ENCODE data around the gene SLC34A2. TPM values are rescaled to one million over a fixed set of nuclear protein-coding genes. Genes with fewer than 3 reads are reported as not detected.
A peak's percentile ranks its signal among the peaks of the same experiment; 100 is the strongest.

The SLC34A2 gene
- total RNA-seq, 1 experiment from 2014 or later = 1.7 TPM

GRCh38 chr4:25651682-25652081 is 4.0 kb upstream of the SLC34A2 start:
- TF ChIP-seq IRF2 (CRISPR knock-in tag; IDR thresholded peaks at IDR 0.05; ENCODE audit: borderline replicate concordance, low read depth) (no peak), NFYB (CRISPR knock-in tag; conservative IDR thresholded peaks at IDR 0.05; ENCODE audit: low read depth) (no peak), PRRX2 (CRISPR knock-in tag; IDR thresholded peaks at IDR 0.05) (no peak), SP1 (CRISPR knock-in tag; conservative IDR thresholded peaks at IDR 0.05) (no peak), MYBL2 (CRISPR knock-in tag; IDR thresholded peaks at IDR 0.05) (no peak), USF2 (CRISPR knock-in tag; IDR thresholded peaks at IDR 0.05) (no peak), ZNF423 (CRISPR knock-in tag; IDR thresholded peaks at IDR 0.05) (no peak), ZNF425 (CRISPR knock-in tag; conservative IDR thresholded peaks at IDR 0.05) (no peak), ERG (CRISPR knock-in tag; IDR thresholded peaks at IDR 0.05) (no peak), PREB (CRISPR knock-in tag; IDR thresholded peaks at IDR 0.05; ENCODE audit: borderline replicate concordance) (no peak), ZNF138 (CRISPR knock-in tag; conservative IDR thresholded peaks at IDR 0.05) (no peak), ZNF219 (CRISPR knock-in tag; IDR thresholded peaks at IDR 0.05; ENCODE audit: borderline replicate concordance) (no peak), ZNF263 (CRISPR knock-in tag; IDR thresholded peaks at IDR 0.05; ENCODE audit: low read depth) (no peak), SOX15 (CRISPR knock-in tag; IDR thresholded peaks at IDR 0.05) (no peak)
- Mint-ChIP-seq H3K27ac (no peak overlapping the region), H3K9me3 (no peaks in the 10 kb centered on the region), H3K27me3 (ENCODE audit: low read depth) (peaks cover 30% of the 10 kb centered on the region), H3K36me3 (no peaks in the 10 kb centered on the region), H3K4me3 (no peak overlapping the region), H3K4me1 (peaks cover 21% of the 10 kb centered on the region)
- no peak for DNase-seq (ENCODE audit: low spot score)
- POLR2A ChIA-PET = no interaction called here
- CTCF ChIA-PET = no interaction called here
- ATAC-seq = no peak

- ATAC-seq = peak; percentile 17
- H3K27ac Mint-ChIP-seq = no peak overlapping the region
- peak; percentile 28 for DNase-seq (ENCODE audit: low spot score)
- TF ChIP-seq NR2C2 (CRISPR knock-in tag; IDR thresholded peaks at IDR 0.05) (no peak), SMAD3 (CRISPR knock-in tag; IDR thresholded peaks at IDR 0.05; ENCODE audit: borderline replicate concordance) (no peak), ATF2 (CRISPR knock-in tag; IDR thresholded peaks at IDR 0.05; ENCODE audit: borderline replicate concordance, low read depth) (no peak), E2F1 (CRISPR knock-in tag; IDR thresholded peaks at IDR 0.05) (no peak), ATF6 (CRISPR knock-in tag; IDR thresholded peaks at IDR 0.05) (no peak), EMX1 (CRISPR knock-in tag; IDR thresholded peaks at IDR 0.05) (no peak), OVOL2 (CRISPR knock-in tag; IDR thresholded peaks at IDR 0.05; ENCODE audit: borderline replicate concordance) (no peak), ZNF671 (CRISPR knock-in tag; IDR thresholded peaks at IDR 0.05) (no peak)
Observed at GRCh38 chr4:25654031-25654970, 1.4 kb upstream of the SLC34A2 start.

More at GRCh38 chr4:25654031-25654970, 1.4 kb upstream of the SLC34A2 start:
- Mint-ChIP-seq H3K9me3 (no peaks in the 10 kb centered on the region), H3K27me3 (ENCODE audit: low read depth) (peaks cover 47% of the 10 kb centered on the region), H3K4me1 (peaks cover 26% of the 10 kb centered on the region), H3K36me3 (no peaks in the 10 kb centered on the region), H3K4me3 (peak overlapping the region; percentile 66)
- CTCF ChIA-PET = interaction anchor here (0.6 to 2.7 kb wide), 11 partner anchors 10 to 364 kb away, joined by 3 to 15 read pairs (median 6); partner anchors contain the start of gene ZCCHC4
- POLR2A ChIA-PET = interaction anchor here (0.8 kb wide), 1 partner anchor 79 kb away, joined by 4 read pairs; no protein-coding TSS in a partner anchor

Measured in WTC11 (cell line).